GM19193 (cell line): ENCODE data around the gene CIART.
A peak's percentile ranks its signal among the peaks of the same experiment; 100 is the strongest.

ENCODE experiments used
- POLR2A ChIP-seq: IDR thresholded peaks from 4 replicates; pipeline ENCODE4 v1.6.1; 2011; ENCODE audit not compliant: insufficient read depth, insufficient read length; ENCODE audit errors: extremely low read depth

Gene CIART, protein sequence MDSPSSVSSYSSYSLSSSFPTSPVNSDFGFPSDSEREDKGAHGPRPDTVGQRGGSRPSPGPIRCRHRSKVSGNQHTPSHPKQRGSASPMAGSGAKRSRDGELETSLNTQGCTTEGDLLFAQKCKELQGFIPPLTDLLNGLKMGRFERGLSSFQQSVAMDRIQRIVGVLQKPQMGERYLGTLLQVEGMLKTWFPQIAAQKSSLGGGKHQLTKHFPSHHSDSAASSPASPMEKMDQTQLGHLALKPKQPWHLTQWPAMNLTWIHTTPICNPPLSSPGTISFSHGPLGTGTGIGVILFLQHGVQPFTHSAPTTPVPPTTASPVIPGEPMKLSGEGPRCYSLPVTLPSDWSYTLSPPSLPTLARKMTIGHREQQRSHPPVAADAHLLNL

DNA sequence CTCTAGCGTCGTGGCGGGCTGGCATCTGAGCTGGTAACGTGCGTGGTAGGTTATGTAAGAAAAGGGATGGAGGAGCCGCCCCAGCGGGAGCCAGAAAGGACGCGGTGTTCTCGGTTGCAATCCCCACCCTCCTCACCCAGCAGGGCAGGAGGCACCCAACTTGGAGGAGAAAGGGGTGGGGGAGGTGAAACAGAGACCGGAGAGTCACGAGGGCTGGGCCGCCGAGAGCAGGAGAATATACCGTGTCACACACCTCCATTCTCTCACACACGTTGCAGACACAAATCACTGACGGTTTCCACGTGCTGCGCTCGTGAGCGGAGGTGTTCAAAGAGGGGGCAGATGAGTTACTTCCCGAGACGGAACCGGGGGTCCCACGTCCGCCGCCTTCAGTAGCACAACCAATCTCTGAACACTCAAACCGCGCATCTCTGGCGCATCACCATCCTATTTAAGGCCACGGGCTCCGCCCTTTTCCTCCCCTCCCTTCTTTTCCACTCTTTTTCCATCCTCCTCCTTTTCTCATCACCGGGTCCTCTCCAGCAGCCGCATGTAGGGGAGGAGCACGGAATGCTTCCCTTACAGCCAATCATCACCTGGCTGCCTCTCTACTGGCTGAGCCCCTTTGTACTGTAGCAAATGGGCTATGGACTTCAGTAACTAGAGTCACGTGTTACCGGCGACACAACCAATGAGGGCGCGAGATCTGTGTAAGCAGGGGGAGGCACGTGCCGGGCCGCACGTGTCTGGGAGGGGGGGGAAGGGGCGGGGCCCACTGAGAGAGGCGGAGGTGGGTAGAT, at the start of gene CIART:
Gene CIART, plus strand, starts transcription at position 797 of the 800 bp plus-strand sequence. CDS start 714 bp downstream, outside the sequence.
- TF ChIP-seq POLR2A = peak; percentile 16

DNA sequence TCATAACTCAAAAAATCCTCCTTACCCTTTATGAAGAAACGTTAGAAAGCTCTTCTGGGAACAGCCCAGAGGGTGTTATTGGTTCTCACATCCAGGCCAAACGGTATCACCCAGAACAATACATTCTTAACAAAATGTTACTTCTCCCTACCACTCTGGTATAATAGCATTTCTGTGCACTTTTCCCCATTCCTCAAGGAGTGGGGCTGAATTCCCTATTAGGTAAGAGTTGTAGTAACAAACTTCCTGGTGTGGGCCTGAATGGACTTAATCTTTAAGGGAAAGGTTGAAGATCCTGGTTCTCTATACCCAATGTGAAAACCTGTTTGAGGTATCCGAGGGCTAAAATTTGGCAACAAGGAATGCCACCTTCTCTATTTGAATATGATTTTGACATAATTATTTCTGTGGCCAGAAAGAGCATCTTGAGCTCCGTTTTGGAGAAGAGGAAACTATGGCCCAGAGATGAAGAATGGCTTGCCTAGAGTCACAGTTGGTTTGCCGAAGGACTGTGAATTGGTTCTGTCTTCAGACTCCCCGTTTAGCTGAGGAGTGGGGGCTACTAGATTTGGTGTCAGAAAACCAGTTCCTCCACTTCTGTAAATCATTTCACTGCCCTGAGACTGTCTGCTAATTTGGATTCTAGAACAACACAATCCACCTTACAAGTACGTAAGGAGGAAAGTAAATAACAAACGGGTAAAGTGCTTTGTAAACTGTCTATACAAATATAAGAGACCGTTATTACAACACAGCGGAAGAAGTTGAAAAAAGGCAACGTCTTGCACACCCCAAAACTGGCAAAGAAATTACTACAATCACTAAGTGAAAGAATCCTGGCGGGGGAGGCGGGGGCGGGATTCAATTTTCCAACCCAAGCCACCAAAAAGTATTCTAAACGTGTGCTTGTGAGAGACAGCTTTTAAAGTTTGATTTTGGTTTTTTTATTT, 48.7 kb upstream of the CIART start:
- TF ChIP-seq POLR2A = no peak

DNA sequence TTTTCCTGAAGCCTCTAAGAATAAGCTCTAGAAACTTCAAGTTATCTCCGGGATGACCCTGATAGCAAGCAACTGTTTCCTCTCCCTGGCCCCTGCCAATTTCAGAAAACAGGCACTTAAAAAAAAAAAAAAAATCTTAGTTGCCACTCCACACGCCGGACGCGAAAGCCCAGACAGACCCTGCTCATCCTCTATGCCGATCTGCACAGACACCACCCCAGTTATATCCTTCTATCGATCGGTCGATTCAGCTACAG, 48.1 kb upstream of the CIART start:
- no peak for TF ChIP-seq POLR2A

DNA sequence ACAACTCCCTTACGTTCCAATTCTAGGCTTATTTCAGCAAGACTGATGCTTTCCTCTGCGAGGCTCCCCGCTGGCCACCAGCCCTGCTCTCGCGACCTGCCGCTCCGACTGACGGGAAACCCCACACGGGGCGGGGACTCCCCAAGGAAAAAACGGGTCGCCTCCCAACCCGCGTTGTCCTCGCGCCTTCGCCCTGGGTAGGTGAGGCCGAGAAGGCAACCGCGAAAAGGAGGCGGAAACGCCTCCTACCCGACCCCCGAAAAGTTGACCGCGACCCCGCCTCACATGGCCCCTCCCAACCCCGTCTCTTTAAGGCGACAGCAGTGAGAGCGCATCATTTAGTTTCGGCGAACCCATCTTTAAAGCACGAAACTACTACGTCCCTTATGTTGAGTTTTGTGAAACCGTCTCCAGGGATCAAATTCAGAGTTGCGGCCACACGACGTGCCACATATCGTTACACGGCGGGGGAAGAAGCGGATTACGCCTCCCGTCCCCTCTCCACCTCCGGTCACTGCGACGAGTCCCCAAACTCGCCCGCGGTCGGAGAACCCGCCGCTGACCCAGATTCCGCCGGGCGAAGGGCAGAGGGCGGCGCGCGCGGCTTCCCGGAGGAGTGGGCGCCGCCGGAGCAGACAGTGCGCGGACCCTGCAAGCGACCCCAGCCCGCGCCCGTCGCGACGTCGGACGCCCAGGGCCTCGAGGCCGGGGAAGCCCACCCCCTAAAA, 47.6 kb upstream of the CIART start:
- TF ChIP-seq POLR2A = peak; percentile 91

DNA sequence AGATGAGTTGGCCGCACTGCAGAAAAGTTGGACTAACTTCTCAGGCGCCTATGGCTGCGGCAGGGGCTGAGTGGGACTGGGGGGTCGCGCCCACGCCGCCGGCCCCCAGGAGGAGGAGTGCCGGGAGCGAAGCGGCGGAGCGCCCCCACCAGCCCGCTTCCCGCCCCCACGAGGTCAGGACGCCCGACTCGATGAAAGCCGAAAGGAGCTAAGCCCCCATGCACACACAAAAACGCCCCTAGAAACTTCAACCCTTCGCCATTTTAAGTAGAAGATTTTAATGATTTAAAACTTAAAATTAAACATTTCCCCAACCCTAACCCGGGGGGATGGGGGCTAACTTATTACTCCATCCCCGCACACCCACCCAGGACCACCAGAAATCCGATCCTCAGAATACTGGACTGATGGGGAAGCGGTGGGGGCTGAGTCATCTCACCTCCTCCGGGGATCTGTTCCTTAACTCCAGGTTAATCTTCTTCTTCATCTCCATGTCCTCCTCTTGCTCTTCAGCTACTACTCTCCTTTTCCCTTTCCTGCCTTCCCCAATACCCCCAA, 47.0 kb upstream of the CIART start:
- TF ChIP-seq POLR2A = no peak

DNA sequence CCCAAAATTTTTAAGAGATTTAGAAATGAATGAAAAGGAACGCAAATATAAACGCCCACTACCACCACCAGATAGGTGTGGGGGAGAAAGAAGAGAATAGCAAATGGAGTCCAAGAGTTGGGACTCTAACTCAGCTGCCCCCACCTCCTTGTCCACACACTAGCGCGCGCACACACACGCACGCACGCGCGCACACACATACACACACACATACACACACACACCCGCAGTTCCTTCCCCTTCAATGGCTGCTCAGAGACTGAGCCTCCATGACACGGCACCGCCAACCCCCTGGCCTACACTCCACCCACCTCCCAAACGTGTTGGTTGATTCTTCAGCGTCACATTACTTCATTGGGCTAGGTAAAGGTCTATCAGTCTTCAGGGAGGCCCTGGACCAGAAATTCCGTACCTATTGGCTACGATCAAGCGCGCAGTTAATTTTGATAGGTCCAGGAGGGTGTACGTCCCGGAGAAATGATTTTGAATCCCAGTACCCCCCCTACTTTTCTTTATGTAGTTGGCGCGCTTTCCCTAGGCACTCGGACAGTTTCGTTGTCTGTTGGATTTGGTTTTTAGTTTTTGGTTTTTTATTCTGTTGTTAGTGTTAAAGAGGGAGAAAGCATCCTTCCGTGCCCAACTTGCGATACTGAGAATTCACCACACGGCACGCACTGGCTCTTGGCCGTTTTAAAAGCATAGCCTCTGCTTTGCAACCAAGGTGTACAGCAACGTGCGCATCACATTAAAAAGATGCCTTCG, 46.3 kb upstream of the CIART start, which contains the start of gene ANP32E:
Gene ANP32E, minus strand, starts transcription at position 261 of the 762 bp plus-strand sequence. CDS start 326 bp downstream, outside the sequence.
- TF ChIP-seq POLR2A = peak; percentile 98

DNA sequence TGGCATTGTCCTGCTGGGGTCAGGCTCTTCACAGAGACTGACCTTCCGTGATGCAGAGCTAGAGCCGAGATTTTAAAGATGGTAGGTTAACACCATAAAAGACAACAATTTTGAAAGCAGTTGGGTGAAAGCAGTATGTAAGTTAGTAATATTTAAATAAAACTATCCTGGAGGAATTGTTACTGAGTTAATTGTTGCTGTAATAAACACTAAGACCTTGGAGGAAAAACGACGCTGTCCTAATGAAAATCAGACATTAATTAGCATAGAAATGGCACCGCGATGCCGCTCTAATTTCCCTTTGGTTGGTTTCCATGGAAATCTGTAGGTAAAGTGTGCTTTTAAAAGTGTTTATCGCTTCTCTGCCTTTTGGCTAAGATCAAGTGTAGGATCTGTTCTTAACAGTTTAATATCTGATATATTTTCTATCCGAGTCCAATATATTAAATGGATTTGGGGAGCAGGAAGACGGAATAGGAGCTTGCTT, 45.7 kb upstream of the CIART start:
- TF ChIP-seq POLR2A = no peak

DNA sequence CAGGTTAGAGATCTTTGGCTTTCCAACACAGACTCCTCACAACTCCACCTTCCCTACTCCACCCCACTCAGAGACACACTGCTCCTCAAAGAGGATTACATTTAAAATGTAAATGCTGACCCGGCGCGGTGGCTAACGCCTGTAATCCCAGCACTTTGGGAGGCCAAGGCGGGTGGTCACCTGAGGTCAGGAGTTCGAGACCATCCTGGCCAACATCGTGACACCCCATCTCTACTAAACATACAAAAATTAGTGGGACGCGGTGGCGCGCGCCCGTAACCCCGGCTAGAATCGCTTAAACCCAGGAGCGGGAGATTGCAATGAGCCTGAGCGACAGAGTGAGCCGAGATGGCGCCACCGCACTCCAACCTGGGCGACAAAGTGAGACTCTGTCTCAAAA, 44.6 kb upstream of the CIART start:
- no peak for TF ChIP-seq POLR2A

DNA sequence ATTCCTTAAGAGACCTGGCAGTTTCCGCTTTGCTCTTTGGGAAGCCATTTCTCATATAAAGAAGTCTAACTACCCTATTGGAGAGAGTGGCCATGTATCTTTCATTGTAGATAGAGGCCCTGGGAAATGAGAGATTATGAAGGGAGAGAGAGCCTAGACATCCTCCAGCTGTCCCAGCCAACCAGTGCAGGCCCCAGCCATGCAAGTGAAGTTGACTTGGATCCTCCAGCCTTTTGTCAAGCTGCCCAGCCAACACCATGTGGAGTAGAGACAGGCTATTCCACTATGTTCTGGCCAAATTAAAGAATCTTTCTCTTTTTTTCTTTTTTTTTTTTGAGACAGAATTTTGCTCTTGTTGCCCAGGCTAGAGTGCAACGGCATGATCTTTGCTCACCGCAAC, 39.4 kb upstream of the CIART start:
- no peak for TF ChIP-seq POLR2A

DNA sequence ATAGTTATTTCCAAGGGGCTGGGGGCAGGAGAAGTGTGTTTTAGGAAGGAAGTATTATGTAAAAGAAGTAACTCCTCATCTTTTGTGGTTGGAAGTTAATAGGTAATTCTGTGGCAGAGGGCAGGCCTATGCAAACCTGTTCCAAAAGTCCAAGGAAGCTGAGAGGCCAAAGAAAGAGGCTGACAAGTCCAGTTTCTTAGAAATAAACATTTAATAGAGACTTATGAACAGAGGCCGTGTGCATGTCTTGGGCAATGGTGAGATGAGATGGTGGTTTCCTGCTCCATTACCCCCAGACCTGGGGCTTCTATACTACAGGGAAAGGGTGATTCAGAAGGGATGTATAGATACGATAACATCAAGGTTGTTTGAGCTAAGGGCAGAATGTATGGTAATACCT, 32.4 kb upstream of the CIART start:
- TF ChIP-seq POLR2A = no peak

DNA sequence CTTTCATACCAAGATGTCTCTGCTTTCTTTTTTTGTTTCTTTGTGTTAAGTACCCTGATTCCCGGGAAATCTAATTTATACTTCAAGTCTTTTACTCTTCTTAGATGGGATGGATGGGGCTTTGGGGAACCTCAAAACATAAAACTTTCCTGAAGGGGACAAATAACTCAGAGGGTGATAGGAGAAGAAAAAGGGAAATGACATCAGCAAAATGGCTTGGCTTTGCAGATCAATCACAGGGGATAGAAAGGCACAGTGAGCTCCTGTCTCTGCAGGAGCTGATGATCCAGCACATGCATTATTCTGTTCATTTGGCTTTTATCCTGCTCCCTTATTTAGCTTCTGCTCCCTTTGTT, 26.2 kb upstream of the CIART start:
- TF ChIP-seq POLR2A = no peak

DNA sequence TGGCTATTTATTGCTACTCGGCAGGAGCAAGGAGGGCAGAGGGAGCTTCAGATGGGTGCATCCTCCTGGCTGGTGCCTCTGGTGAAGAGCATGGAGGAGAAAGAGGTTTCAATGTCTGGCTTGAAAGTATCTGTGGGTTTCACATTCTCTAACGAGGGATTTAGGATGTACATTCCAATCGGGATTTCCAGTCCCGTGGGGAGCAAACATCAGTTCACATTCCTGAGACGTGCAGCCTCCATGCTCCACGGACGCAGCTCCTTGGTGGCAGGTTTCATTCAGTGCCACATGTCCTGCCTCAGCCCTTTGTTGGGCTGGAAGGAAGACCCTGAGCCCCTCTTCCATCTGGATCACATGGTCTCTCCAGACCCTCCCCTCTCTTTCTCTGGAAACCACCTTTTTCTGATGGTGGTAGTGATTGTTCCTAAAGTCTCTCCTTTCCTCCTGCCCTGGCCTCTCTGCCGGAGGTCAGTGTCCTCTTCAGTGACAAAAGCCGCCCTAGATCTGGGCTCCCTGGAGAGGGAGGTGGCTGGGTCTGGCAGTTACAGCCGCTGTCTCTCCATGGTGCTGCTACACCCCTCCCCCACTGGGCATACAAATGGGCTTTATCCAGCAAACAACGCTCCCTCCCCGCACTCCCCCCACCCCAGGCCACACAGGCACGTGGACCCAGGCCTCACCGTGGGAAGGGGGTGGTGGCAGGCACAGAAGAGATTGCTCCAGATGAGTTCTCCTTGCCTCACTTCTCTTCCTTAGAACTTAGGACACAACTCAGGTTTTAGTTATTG, 25.6 kb upstream of the CIART start:
- no peak for TF ChIP-seq POLR2A
